Spleen (tissue), 11 donors: ENCODE measurements around the gene ARHGAP10. TPM values are rescaled to one million over a fixed set of nuclear protein-coding genes. Genes with fewer than 3 reads are reported as not detected.

Experiments
- DNase-seq: peaks from one replicate; pipeline ENCODE4 v3.0.0-alpha.2; 2020
- H3K27ac ChIP-seq, 8 donors: fragments of 200-600 bp; sonication (generic) in 7 of 8; 1 replicate in 4 of 8; 2 replicates in 4 of 8; pipeline versions ENCODE4 v1.5.0 to v1.8.0; 2016 to 2021; ENCODE audit warnings: inconsistent platforms in 4 of 8, mild to moderate bottlenecking in 4 of 8, moderate library complexity in 1 of 8
- H3K27me3 ChIP-seq, 7 donors: fragments of 200-600 bp; sonication (generic) in 6 of 7; replicated peaks in 1 of 7; 1 replicate in 4 of 7; 2 replicates in 3 of 7; pipeline versions ENCODE4 v1.5.0 to v1.8.0; 2016 to 2021; ENCODE audit warnings: inconsistent platforms in 3 of 7, mild to moderate bottlenecking in 1 of 7
- H3K36me3 ChIP-seq, 6 donors: fragments of 200-600 bp; sonication (generic) in 5 of 6; 1 replicate in 4 of 6; 2 replicates in 2 of 6; pipeline versions ENCODE4 v1.5.0 to v1.8.0; 2016 to 2021; ENCODE audit warnings: inconsistent platforms in 2 of 6
- H3K4me1 ChIP-seq, 6 donors: fragments of 200-600 bp; sonication (generic) in 5 of 6; 1 replicate in 3 of 6; 2 replicates in 3 of 6; pipeline versions ENCODE4 v1.5.0 to v1.8.0; 2016 to 2021; ENCODE audit warnings: inconsistent platforms in 3 of 6
- H3K4me3 ChIP-seq, 8 donors: fragments of 200-600 bp; sonication (generic) in 7 of 8; 1 replicate in 4 of 8; 2 replicates in 4 of 8; pipeline versions ENCODE4 v1.5.0 to v1.8.0; 2016 to 2021; ENCODE audit warnings: inconsistent platforms in 4 of 8, mild to moderate bottlenecking in 4 of 8, moderate library complexity in 2 of 8
- H3K9me3 ChIP-seq, 8 donors: fragments of 200-600 bp; sonication (generic) in 7 of 8; 1 replicate in 4 of 8; 2 replicates in 4 of 8; pipeline versions ENCODE4 v1.5.0 to v1.8.0; 2016 to 2021; ENCODE audit warnings: inconsistent platforms in 4 of 8
- CTCF ChIP-seq, 11 experiments: fragments of 200-600 bp in 7 of 11; fragments of 450-650 bp in 4 of 11; sonication (generic) in 4 of 11; IDR thresholded peaks in 8 of 11; conservative IDR thresholded peaks in 3 of 11; 1 replicate in 7 of 11; 2 replicates in 4 of 11; pipeline versions ENCODE4 v1.4.0 to v1.8.0; 2016 to 2021; ENCODE audit warnings: antibody characterized with exemption in 11 of 11, inconsistent platforms in 4 of 11, mild to moderate bottlenecking in 1 of 11
- POLR2A ChIP-seq, 3 donors: fragments of 450-650 bp; IDR thresholded peaks; one replicate each; pipeline ENCODE4 v1.5.1; 2017; ENCODE audit warnings: antibody characterized with exemption in 3 of 3, mild to moderate bottlenecking in 1 of 3
- POLR2AphosphoS5 ChIP-seq, 3 donors: sonication (generic); formaldehyde crosslinking; IDR thresholded peaks; one replicate each; pipeline ENCODE4 v1.5.1; 2017; ENCODE audit warnings: antibody characterized with exemption in 3 of 3
- WGBS, 5 donors: extraction: QIAGEN DNeasy Blood & Tissue Kit in 3 of 5; methylation state at CpG; one replicate each; pipeline versions ENCODE4 v1.1.5 to v1.1.7; 2013 to 2018; 5-methylcytosine and 5-hydroxymethylcytosine counted together
- intact Hi-C: fragments of 100-400 bp; cut with DNase I; formaldehyde crosslinking; loops from one replicate; pipeline ENCODE4 v1.15.0; 2023; ENCODE audit warnings: low total_unique reads
- polyA plus RNA-seq, 3 donors: library from polyadenylated mRNA; stranded (reverse); fragments of 200-250 nt; gene quantifications; one replicate each; pipeline ENCODE4 v1.2.1, GENCODE V29; 2013
- total RNA-seq, 7 donors: library from RNA; depleted of rRNA in 3 of 7; stranded (reverse); fragments of >200 nt in 3 of 7; fragmentation: NEBNext Ultra II Directional in 4 of 7; extraction: Animal tissue kit (Norgen Biotek cat#: 25700) in 4 of 7; gene quantifications; one replicate each; pipeline versions ENCODE4 v1.1.0 to v1.2.1, GENCODE V29; 2016 to 2021
- donor health status: healthy with polysubstance abuse.
- donor health status: DM: no; HTN: no; CAD: no; lungs with moderate emphysema.
- donor health status: DM: no; HTN: no; CAD: no.
- donor health status: Bipolar disorder and iron deficiency.
- donor health status: healthy.
- donor health status: DM: no; HTN: no; CAD: no.
- donor health status: DM: yes; HTN: yes; CAD: no.

ARHGAP10 gene
- total and polyA plus RNA-seq, 10 donors = 4.0 to 35.5 (median 13.3) TPM

DNA sequence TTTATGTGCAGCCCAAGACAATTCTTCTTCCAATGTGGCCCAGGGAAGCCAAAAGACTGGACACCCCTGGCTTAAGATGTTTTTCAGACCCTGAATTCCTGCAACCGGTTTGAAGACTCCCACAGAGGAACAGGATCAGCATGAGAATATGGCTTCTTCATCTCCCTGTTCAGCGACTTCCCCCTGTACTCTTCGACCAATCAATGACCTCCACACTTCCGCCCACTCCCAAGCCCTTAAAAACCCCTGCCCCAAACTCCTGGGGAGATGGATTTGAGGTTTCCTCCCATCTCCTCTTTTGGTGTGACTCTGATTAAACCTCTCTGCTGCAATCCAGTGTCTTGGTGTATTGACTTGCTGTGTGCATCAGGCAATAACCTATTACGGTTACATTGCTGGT is 365.9 kb downstream of the ARHGAP10 start:
- TF ChIP-seq POLR2A (IDR thresholded peaks at IDR 0.05) (no peak), CTCF (IDR thresholded peaks at IDR 0.05 in 8 of 11, conservative IDR thresholded peaks at IDR 0.05 in 3 of 11) (no peak), POLR2AphosphoS5 (IDR thresholded peaks at IDR 0.05) (no peak)
- Histone ChIP-seq H3K27ac (no peak overlapping the region), H3K36me3 (peaks cover 0 to 24% (median 0%) of the 10 kb centered on the region in 6 donors), H3K4me1 (no peaks in the 10 kb centered on the region), H3K9me3 (no peaks in the 10 kb centered on the region), H3K27me3 (no peaks in the 10 kb centered on the region), H3K4me3 (no peak overlapping the region)
- DNase-seq = no peak
- intact Hi-C loops = no loop called here
- 91 to 95% (median 92%) methylated on average over 5 of the region's 5 CpGs for WGBS, 5 donors

- intact Hi-C loops = no loop called here
- no peak overlapping the region for H3K27ac ChIP-seq
- H3K9me3 ChIP-seq = peaks cover 0 to under 1% (median 0%) of the 10 kb centered on the region in 8 donors
- H3K36me3 ChIP-seq = peaks cover 0 to 45% (median 0%) of the 10 kb centered on the region in 6 donors
- 64 to 94% (median 89%) methylated on average over 3 of the region's 3 CpGs for WGBS, 5 donors
- H3K4me1 ChIP-seq = no peaks in the 10 kb centered on the region
- H3K27me3 ChIP-seq = no peaks in the 10 kb centered on the region
- H3K4me3 ChIP-seq = no peak overlapping the region
- TF ChIP-seq POLR2A (IDR thresholded peaks at IDR 0.05) = no peak
- TF ChIP-seq POLR2AphosphoS5 (IDR thresholded peaks at IDR 0.05) = no peak
- TF ChIP-seq CTCF (IDR thresholded peaks at IDR 0.05 in 8 of 11, conservative IDR thresholded peaks at IDR 0.05 in 3 of 11) = no peak
- DNase-seq = no peak
These were observed 369.3 kb downstream of the ARHGAP10 start for GRCh38 chr4:148101235-148101634.

DNA sequence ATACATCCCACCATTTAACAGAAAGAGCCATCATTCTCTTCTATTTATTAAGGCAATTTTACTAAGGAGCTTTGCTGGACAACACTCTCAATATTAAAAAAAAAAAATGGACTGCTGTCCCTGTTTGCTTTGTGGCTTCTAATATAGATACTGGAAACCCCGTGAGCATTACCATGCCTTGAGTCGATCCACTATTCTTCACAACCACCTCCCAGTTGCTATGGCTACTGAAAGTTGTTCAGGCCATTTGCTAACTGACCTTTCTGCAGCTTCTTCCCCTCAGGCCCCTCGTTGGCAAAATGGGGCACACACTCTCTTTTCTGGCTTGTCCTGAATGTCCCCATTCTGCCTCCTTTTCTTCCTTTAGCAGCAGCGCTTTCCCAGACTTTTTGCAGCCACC is 369.9 kb downstream of the ARHGAP10 start:
- Histone ChIP-seq H3K27me3 (no peaks in the 10 kb centered on the region), H3K4me3 (no peak overlapping the region), H3K27ac (no peak overlapping the region), H3K9me3 (peaks cover 0 to 6% (median 2%) of the 10 kb centered on the region in 8 donors), H3K4me1 (no peaks in the 10 kb centered on the region), H3K36me3 (peaks cover 0 to 48% (median 0%) of the 10 kb centered on the region in 6 donors)
- TF ChIP-seq POLR2AphosphoS5 (IDR thresholded peaks at IDR 0.05) (no peak), CTCF (IDR thresholded peaks at IDR 0.05 in 8 of 11, conservative IDR thresholded peaks at IDR 0.05 in 3 of 11) (no peak), POLR2A (IDR thresholded peaks at IDR 0.05) (no peak)
- intact Hi-C loops = no loop called here
- WGBS, 5 donors = 53 to 78% (median 73%) methylated on average over 4 of the region's 4 CpGs
- DNase-seq = no peak

DNA sequence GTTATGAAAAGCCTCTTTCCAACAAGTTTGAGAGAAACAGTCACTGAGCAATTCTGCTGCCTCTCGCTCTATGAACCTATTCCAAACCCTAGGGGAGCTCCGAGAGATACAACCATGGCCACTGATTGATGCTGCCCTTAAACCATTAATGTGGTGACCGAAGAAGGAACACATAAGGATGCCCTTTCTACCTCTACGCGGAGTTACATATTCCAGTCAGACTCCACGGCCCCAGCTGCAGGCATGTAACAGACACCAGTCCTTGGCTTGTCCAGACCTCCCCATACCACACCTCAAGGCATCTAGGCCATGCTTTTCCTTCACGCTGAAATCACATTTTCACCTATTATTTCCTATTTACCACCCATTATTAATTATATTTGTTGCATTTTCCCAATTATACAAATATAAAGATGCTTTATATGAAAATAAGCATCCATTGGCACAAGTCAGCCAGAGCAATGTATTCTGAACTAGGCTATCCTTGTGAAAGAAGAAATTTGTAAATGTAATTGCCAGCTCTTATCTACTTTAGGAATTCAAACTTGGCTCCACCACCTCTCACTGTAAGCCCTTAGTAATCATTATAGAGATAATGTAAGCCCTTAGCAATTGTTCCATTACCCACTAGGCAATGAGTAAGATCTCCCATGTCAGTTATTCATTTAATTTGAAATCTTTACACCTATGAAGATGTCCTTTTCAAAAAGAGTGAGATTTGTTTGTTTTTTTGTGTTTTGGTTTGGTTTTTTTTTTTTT is 371.9 kb downstream of the ARHGAP10 start:
- H3K27me3 ChIP-seq = no peaks in the 10 kb centered on the region
- intact Hi-C loops = no loop called here
- H3K4me1 ChIP-seq = no peaks in the 10 kb centered on the region
- DNase-seq = no peak
- no peak overlapping the region for H3K4me3 ChIP-seq
- H3K27ac ChIP-seq = no peak overlapping the region
- TF ChIP-seq CTCF (IDR thresholded peaks at IDR 0.05 in 8 of 11, conservative IDR thresholded peaks at IDR 0.05 in 3 of 11) (no peak), POLR2AphosphoS5 (IDR thresholded peaks at IDR 0.05) (no peak), POLR2A (IDR thresholded peaks at IDR 0.05) (no peak)
- WGBS, 5 donors = 91 to 96% (median 94%) methylated on average over 7 of the region's 7 CpGs
- peaks cover 0 to 59% (median 9%) of the 10 kb centered on the region in 6 donors for H3K36me3 ChIP-seq
- H3K9me3 ChIP-seq = peaks cover 0 to 15% (median 7%) of the 10 kb centered on the region in 8 donors
